GM23338 (cell line): ENCODE results near the gene APOA1. TPM values are rescaled to one million over a fixed set of nuclear protein-coding genes. Genes with fewer than 3 reads are reported as not detected.

Experiments
- ATAC-seq: fragments of 200-7000 bp; cut with Tn5 transposase; 3 replicates; pipeline ENCODE4 v1.9.1; 2020
- DNase-seq: peaks from one replicate; pipeline ENCODE4 v3.0.0-alpha.2; 2015; ENCODE audit warnings: low spot score
- H2AFZ ChIP-seq: fragments of 200-600 bp; sonication (generic); 2 replicates; pipeline ENCODE4 v1.8.0; 2016; ENCODE audit warnings: antibody characterized with exemption, mild to moderate bottlenecking, moderate library complexity
- H3F3A ChIP-seq: fragments of 200-600 bp; sonication (generic); replicated peaks from 2 replicates; pipeline ENCODE4 v1.8.0; 2017; ENCODE audit warnings: antibody characterized with exemption, mixed run types, low read depth
- H3K27ac ChIP-seq: fragments of 200-600 bp; sonication (generic); 2 replicates; pipeline ENCODE4 v1.6.1; 2016; ENCODE audit warnings: low read depth
- H3K27me3 ChIP-seq: fragments of 200-600 bp; sonication (generic); 2 replicates; pipeline ENCODE4 v1.8.0; 2016; ENCODE audit warnings: mild to moderate bottlenecking, mixed run types, moderate library complexity; ENCODE audit not compliant: insufficient read depth
- H3K36me3 ChIP-seq: fragments of 200-600 bp; sonication (generic); 2 replicates; pipeline ENCODE4 v1.8.0; 2016; ENCODE audit warnings: mild to moderate bottlenecking; ENCODE audit not compliant: insufficient read depth
- H3K4me1 ChIP-seq: fragments of 200-600 bp; sonication (generic); 2 replicates; pipeline ENCODE4 v1.8.0; 2016; ENCODE audit warnings: mild to moderate bottlenecking, moderate library complexity; ENCODE audit not compliant: insufficient read depth
- H3K4me2 ChIP-seq: fragments of 200-600 bp; sonication (generic); 2 replicates; pipeline ENCODE4 v1.7.1; 2017; ENCODE audit warnings: mixed run types
- H3K4me3 ChIP-seq: fragments of 200-600 bp; sonication (generic); 2 replicates; pipeline ENCODE4 v1.6.1; 2016; ENCODE audit warnings: mixed run types
- H3K79me2 ChIP-seq: fragments of 200-600 bp; sonication (generic); replicated peaks from 2 replicates; pipeline ENCODE4 v1.8.0; 2017; ENCODE audit warnings: mild to moderate bottlenecking; ENCODE audit not compliant: insufficient read depth
- H3K9me2 ChIP-seq: fragments of 200-600 bp; sonication (generic); 2 replicates; pipeline ENCODE4 v1.8.0; 2017; ENCODE audit not compliant: insufficient read depth
- H4K20me1 ChIP-seq: fragments of 200-600 bp; sonication (generic); replicated peaks from 2 replicates; pipeline ENCODE4 v1.8.0; 2017; ENCODE audit warnings: mild to moderate bottlenecking; ENCODE audit not compliant: insufficient read depth
- H3K27ac Mint-ChIP-seq: 2 replicates; pipeline ENCODE4 v1.8.0; 2020; ENCODE audit warnings: inconsistent platforms, mild to moderate bottlenecking, moderate library complexity, mixed read lengths
- H3K27me3 Mint-ChIP-seq: 3 replicates; pipeline ENCODE4 v1.8.0; 2022; ENCODE audit warnings: low read depth, mild to moderate bottlenecking, moderate library complexity, mixed read lengths, inconsistent platforms; ENCODE audit not compliant: insufficient read depth, poor library complexity
- H3K36me3 Mint-ChIP-seq: 3 replicates; pipeline ENCODE4 v1.8.0; 2021; ENCODE audit warnings: low read depth, mild to moderate bottlenecking, inconsistent platforms, moderate library complexity, mixed read lengths
- H3K4me1 Mint-ChIP-seq: 3 replicates; pipeline ENCODE4 v1.8.0; 2020; ENCODE audit warnings: mild to moderate bottlenecking, inconsistent platforms, mixed read lengths
- H3K4me3 Mint-ChIP-seq: 3 replicates; pipeline ENCODE4 v1.8.0; 2021; ENCODE audit warnings: moderate library complexity, mild to moderate bottlenecking, inconsistent platforms, mixed read lengths
- H3K9me3 Mint-ChIP-seq: 3 replicates; pipeline ENCODE4 v1.8.0; 2020; ENCODE audit warnings: moderate library complexity, mild to moderate bottlenecking, inconsistent platforms, mixed read lengths
- CREB1 ChIP-seq: fragments of 250-450 bp; sonication (Bioruptor Pico); IDR thresholded peaks from 2 replicates; pipeline ENCODE4 v1.5.0; 2020; ENCODE audit warnings: low read depth, mild to moderate bottlenecking, moderate library complexity
- EZH2 ChIP-seq: fragments of 200-600 bp; sonication (generic); IDR thresholded peaks from one replicate; pipeline ENCODE4 v1.8.0; 2017; ENCODE audit warnings: antibody characterized with exemption, mild to moderate bottlenecking, low read depth; ENCODE audit not compliant: unreplicated experiment
- EZH2phosphoT487 ChIP-seq: fragments of 200-600 bp; sonication (generic); IDR thresholded peaks from one replicate; pipeline ENCODE4 v1.8.1; 2018; ENCODE audit warnings: antibody characterized with exemption; ENCODE audit not compliant: unreplicated experiment
- JUNB ChIP-seq: IDR thresholded peaks from one replicate; pipeline ENCODE4 v1.6.1; 2016; ENCODE audit warnings: antibody characterized with exemption; ENCODE audit not compliant: unreplicated experiment
- NANOG ChIP-seq: IDR thresholded peaks from 2 replicates; pipeline ENCODE4 v1.6.1; 2016; ENCODE audit warnings: antibody characterized with exemption, borderline replicate concordance
- POLR2AphosphoS5 ChIP-seq: IDR thresholded peaks from 2 replicates; pipeline ENCODE4 v1.6.1; 2016; ENCODE audit warnings: antibody characterized with exemption, low read depth
- STAT1 ChIP-seq: IDR thresholded peaks from one replicate; pipeline ENCODE4 v1.6.1; 2016; ENCODE audit warnings: antibody characterized with exemption; ENCODE audit not compliant: unreplicated experiment
- ZNF331 ChIP-seq: fragments of 250-450 bp; sonication (Bioruptor Pico); IDR thresholded peaks from 2 replicates; pipeline ENCODE4 v1.5.0; 2020; ENCODE audit warnings: low read depth, mild to moderate bottlenecking, moderate library complexity
- polyA plus RNA-seq: library from polyadenylated mRNA; unstranded; fragments of >200 nt; fragmentation: Nextera tagmentation; extraction: Ambion mirVana; gene quantifications from 2 replicates; pipeline ENCODE4 v1.2.1, GENCODE V29; 2016
- total RNA-seq: library from RNA; depleted of rRNA; stranded (reverse); fragments of >200 nt; shearing (Covaris generic); gene quantifications from 2 replicates; pipeline ENCODE4 v1.2.3, GENCODE V29; 2014
- TF ChIP-seq, protein P1 (sequence below), 2 experiments: fragments of 200-600 bp in 1 of 2; sonication (generic) in 1 of 2; conservative IDR thresholded peaks; 2 replicates each; pipeline versions ENCODE4 v1.5.1 to v1.6.1; 2016 to 2017; ENCODE audit warnings: antibody characterized with exemption in 2 of 2, low read depth in 2 of 2, mild to moderate bottlenecking in 2 of 2, moderate library complexity in 1 of 2
- TF ChIP-seq, protein P2 (sequence below): IDR thresholded peaks from one replicate; pipeline ENCODE4 v1.6.1; 2018; ENCODE audit warnings: antibody characterized with exemption; ENCODE audit not compliant: unreplicated experiment
- TF ChIP-seq, protein P3 (sequence below): IDR thresholded peaks from 2 replicates; pipeline ENCODE4 v1.6.1; 2016; ENCODE audit warnings: antibody characterized with exemption
- TF ChIP-seq, protein P4 (sequence below): fragments of 250-450 bp; sonication (Bioruptor Pico); IDR thresholded peaks from 2 replicates; pipeline ENCODE4 v1.5.0; 2020; ENCODE audit warnings: mild to moderate bottlenecking, moderate library complexity

Gene APOA1
- total and polyA plus RNA-seq, 2 experiments from 2014 or later = 0.60 TPM; not detected in 1

DNA sequence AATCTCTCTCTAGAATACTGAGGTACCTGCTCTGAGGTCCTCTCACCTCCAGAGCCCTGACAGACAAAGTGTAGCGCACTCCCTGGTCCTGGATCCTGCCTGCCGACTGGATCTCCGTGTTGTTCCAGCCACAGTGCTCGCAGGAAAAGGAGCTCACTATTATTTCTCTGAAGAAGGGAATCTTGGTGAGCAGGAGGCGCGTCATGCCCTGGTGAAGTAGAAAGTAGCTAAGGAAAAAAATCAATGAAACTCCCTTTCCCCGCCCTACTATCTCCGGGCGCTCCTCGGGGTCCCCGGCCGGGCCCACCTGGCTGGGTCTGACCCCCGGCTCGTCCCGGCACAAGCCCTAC lies 50.0 kb downstream of the APOA1 start:
- no peaks in the 10 kb centered on the region for H3K9me3 Mint-ChIP-seq
- no peak overlapping the region for H3K27ac Mint-ChIP-seq
- DNase-seq = peak; percentile 19
- Histone ChIP-seq H3K9me2 (no peaks in the 10 kb centered on the region), H3F3A (peaks cover 2% of the 10 kb centered on the region; the same call in 1 of the 2 replicates), H3K4me1 (peaks cover 10% of the 10 kb centered on the region), H3K27ac (no peak overlapping the region), H3K36me3 (peaks cover 38% of the 10 kb centered on the region), H4K20me1 (peaks cover 14% of the 10 kb centered on the region; the same call in 1 of the 2 replicates), H2AFZ (peak overlapping the region; percentile 93; the same call in 1 of the 2 replicates), H3K4me2 (peak overlapping the region; percentile 98), H3K79me2 (peaks cover 18% of the 10 kb centered on the region), H3K4me3 (peak overlapping the region; percentile 74), H3K27me3 (no peaks in the 10 kb centered on the region)
- peaks cover 44% of the 10 kb centered on the region for H3K36me3 Mint-ChIP-seq
- peak overlapping the region; percentile 96 for H3K4me3 Mint-ChIP-seq
- ATAC-seq = peak; percentile 29
- peaks cover 10% of the 10 kb centered on the region for H3K27me3 Mint-ChIP-seq
- peaks cover 17% of the 10 kb centered on the region for H3K4me1 Mint-ChIP-seq
- TF ChIP-seq, protein P1, sequence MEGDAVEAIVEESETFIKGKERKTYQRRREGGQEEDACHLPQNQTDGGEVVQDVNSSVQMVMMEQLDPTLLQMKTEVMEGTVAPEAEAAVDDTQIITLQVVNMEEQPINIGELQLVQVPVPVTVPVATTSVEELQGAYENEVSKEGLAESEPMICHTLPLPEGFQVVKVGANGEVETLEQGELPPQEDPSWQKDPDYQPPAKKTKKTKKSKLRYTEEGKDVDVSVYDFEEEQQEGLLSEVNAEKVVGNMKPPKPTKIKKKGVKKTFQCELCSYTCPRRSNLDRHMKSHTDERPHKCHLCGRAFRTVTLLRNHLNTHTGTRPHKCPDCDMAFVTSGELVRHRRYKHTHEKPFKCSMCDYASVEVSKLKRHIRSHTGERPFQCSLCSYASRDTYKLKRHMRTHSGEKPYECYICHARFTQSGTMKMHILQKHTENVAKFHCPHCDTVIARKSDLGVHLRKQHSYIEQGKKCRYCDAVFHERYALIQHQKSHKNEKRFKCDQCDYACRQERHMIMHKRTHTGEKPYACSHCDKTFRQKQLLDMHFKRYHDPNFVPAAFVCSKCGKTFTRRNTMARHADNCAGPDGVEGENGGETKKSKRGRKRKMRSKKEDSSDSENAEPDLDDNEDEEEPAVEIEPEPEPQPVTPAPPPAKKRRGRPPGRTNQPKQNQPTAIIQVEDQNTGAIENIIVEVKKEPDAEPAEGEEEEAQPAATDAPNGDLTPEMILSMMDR (conservative IDR thresholded peaks at IDR 0.05; ENCODE audit: low read depth in 2 of 2) = no peak
- no peak for TF ChIP-seq JUNB
- TF ChIP-seq, protein P2, sequence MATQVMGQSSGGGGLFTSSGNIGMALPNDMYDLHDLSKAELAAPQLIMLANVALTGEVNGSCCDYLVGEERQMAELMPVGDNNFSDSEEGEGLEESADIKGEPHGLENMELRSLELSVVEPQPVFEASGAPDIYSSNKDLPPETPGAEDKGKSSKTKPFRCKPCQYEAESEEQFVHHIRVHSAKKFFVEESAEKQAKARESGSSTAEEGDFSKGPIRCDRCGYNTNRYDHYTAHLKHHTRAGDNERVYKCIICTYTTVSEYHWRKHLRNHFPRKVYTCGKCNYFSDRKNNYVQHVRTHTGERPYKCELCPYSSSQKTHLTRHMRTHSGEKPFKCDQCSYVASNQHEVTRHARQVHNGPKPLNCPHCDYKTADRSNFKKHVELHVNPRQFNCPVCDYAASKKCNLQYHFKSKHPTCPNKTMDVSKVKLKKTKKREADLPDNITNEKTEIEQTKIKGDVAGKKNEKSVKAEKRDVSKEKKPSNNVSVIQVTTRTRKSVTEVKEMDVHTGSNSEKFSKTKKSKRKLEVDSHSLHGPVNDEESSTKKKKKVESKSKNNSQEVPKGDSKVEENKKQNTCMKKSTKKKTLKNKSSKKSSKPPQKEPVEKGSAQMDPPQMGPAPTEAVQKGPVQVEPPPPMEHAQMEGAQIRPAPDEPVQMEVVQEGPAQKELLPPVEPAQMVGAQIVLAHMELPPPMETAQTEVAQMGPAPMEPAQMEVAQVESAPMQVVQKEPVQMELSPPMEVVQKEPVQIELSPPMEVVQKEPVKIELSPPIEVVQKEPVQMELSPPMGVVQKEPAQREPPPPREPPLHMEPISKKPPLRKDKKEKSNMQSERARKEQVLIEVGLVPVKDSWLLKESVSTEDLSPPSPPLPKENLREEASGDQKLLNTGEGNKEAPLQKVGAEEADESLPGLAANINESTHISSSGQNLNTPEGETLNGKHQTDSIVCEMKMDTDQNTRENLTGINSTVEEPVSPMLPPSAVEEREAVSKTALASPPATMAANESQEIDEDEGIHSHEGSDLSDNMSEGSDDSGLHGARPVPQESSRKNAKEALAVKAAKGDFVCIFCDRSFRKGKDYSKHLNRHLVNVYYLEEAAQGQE = no peak
- TF ChIP-seq, protein P3, sequence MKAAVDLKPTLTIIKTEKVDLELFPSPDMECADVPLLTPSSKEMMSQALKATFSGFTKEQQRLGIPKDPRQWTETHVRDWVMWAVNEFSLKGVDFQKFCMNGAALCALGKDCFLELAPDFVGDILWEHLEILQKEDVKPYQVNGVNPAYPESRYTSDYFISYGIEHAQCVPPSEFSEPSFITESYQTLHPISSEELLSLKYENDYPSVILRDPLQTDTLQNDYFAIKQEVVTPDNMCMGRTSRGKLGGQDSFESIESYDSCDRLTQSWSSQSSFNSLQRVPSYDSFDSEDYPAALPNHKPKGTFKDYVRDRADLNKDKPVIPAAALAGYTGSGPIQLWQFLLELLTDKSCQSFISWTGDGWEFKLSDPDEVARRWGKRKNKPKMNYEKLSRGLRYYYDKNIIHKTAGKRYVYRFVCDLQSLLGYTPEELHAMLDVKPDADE = no peak
- no peak for TF ChIP-seq POLR2AphosphoS5
- TF ChIP-seq ZNF331 (CRISPR knock-in tag) = no peak
- TF ChIP-seq STAT1 = no peak
- TF ChIP-seq NANOG = no peak
- TF ChIP-seq CREB1 (CRISPR knock-in tag) = no peak
- no peak for TF ChIP-seq EZH2
- TF ChIP-seq, protein P4, sequence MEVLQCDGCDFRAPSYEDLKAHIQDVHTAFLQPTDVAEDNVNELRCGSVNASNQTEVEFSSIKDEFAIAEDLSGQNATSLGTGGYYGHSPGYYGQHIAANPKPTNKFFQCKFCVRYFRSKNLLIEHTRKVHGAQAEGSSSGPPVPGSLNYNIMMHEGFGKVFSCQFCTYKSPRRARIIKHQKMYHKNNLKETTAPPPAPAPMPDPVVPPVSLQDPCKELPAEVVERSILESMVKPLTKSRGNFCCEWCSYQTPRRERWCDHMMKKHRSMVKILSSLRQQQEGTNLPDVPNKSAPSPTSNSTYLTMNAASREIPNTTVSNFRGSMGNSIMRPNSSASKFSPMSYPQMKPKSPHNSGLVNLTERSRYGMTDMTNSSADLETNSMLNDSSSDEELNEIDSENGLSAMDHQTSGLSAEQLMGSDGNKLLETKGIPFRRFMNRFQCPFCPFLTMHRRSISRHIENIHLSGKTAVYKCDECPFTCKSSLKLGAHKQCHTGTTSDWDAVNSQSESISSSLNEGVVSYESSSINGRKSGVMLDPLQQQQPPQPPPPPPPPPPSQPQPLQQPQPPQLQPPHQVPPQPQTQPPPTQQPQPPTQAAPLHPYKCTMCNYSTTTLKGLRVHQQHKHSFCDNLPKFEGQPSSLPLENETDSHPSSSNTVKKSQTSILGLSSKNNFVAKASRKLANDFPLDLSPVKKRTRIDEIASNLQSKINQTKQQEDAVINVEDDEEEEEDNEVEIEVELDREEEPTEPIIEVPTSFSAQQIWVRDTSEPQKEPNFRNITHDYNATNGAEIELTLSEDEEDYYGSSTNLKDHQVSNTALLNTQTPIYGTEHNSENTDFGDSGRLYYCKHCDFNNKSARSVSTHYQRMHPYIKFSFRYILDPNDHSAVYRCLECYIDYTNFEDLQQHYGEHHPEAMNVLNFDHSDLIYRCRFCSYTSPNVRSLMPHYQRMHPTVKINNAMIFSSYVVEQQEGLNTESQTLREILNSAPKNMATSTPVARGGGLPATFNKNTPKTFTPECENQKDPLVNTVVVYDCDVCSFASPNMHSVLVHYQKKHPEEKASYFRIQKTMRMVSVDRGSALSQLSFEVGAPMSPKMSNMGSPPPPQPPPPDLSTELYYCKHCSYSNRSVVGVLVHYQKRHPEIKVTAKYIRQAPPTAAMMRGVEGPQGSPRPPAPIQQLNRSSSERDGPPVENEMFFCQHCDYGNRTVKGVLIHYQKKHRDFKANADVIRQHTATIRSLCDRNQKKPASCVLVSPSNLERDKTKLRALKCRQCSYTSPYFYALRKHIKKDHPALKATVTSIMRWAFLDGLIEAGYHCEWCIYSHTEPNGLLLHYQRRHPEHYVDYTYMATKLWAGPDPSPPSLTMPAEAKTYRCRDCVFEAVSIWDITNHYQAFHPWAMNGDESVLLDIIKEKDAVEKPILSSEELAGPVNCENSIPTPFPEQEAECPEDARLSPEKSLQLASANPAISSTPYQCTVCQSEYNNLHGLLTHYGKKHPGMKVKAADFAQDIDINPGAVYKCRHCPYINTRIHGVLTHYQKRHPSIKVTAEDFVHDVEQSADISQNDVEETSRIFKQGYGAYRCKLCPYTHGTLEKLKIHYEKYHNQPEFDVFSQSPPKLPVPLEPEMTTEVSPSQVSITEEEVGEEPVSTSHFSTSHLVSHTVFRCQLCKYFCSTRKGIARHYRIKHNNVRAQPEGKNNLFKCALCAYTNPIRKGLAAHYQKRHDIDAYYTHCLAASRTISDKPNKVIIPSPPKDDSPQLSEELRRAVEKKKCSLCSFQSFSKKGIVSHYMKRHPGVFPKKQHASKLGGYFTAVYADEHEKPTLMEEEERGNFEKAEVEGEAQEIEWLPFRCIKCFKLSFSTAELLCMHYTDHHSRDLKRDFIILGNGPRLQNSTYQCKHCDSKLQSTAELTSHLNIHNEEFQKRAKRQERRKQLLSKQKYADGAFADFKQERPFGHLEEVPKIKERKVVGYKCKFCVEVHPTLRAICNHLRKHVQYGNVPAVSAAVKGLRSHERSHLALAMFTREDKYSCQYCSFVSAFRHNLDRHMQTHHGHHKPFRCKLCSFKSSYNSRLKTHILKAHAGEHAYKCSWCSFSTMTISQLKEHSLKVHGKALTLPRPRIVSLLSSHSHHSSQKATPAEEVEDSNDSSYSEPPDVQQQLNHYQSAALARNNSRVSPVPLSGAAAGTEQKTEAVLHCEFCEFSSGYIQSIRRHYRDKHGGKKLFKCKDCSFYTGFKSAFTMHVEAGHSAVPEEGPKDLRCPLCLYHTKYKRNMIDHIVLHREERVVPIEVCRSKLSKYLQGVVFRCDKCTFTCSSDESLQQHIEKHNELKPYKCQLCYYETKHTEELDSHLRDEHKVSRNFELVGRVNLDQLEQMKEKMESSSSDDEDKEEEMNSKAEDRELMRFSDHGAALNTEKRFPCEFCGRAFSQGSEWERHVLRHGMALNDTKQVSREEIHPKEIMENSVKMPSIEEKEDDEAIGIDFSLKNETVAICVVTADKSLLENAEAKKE (CRISPR knock-in tag) = no peak
- TF ChIP-seq EZH2phosphoT487 = no peak
